BLaER1 (cell line): ENCODE data around the gene PLCG2.
A peak's percentile ranks its signal among the peaks of the same experiment; 100 is the strongest.
"Not testable (repeated sequence)": the region's sequence is repeated elsewhere in the genome, so short reads cannot be mapped to it uniquely, and the experiment has no call there.

Experiments used
- H3K27ac ChIP-seq: shearing (Covaris generic); formaldehyde crosslinking; 2 replicates; pipeline ENCODE4 v1.8.1; 2022
- H3K27me3 ChIP-seq: shearing (Covaris generic); formaldehyde crosslinking; 2 replicates; pipeline ENCODE4 v1.8.1; 2022
- H3K36me3 ChIP-seq: shearing (Covaris generic); formaldehyde crosslinking; 2 replicates; pipeline ENCODE4 v1.8.1; 2022
- H3K4me1 ChIP-seq: shearing (Covaris generic); formaldehyde crosslinking; 2 replicates; pipeline ENCODE4 v1.8.1; 2022
- H3K4me2 ChIP-seq: shearing (Covaris generic); formaldehyde crosslinking; 2 replicates; pipeline ENCODE4 v1.8.1; 2022
- H3K4me3 ChIP-seq: shearing (Covaris generic); formaldehyde crosslinking; 2 replicates; pipeline ENCODE4 v1.8.1; 2022
- H3K9ac ChIP-seq: shearing (Covaris generic); formaldehyde crosslinking; 2 replicates; pipeline ENCODE4 v1.8.1; 2022
- H3K9me3 ChIP-seq: shearing (Covaris generic); formaldehyde crosslinking; 2 replicates; pipeline ENCODE4 v1.8.1; 2022
- H4K20me1 ChIP-seq: shearing (Covaris generic); formaldehyde crosslinking; 2 replicates; pipeline ENCODE4 v1.8.1; 2022
- Cebpa-rat ChIP-seq: shearing (Covaris generic); IDR thresholded peaks from 2 replicates; pipeline ENCODE4 v1.8.1; 2022

PLCG2 gene

DNA sequence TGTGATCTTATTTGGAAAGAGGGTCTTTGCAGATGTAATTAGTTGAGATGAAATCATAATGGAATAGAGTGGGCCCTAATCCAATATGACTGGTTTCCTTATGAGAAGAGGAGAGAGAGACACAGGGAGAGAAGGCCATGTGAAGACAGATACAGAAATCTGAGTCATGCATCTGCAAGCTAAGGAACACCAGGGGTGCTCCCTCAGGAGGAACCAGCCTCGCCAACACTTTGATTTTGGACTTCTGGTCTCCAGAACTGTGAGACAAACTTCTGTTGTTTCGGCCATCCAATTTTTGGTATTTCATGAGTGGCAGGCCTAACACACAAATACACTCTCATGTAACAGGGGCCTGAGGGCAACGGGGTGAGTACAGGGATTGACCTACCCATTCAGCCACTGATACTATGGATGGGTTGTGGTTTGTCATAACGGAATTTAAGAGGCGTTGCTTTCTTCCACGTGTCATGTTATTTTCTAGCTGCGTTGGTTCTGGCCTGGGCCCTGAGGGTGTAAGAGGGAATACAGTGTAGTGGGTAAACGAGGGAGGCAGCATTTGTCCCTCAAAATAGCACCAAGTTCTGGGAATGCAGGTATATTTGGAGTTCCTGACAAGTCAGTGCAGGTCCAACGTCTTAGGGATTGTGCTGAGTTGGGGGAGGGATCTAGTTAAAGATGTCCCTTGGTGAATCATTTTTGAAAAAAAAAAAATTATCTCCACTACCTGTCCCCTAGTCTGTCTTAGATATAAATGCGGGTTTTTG, 17.7 kb downstream of the PLCG2 start:
- no peaks in the 10 kb centered on the region for H4K20me1 ChIP-seq
- H3K4me2 ChIP-seq: peak overlapping the region; percentile 91
- H3K36me3 ChIP-seq: peaks cover 23% of the 10 kb centered on the region
- H3K4me3 ChIP-seq: no peak overlapping the region
- H3K27me3 ChIP-seq: no peaks in the 10 kb centered on the region
- peak overlapping the region; percentile 13; the same call in 1 of the 2 replicates for H3K9ac ChIP-seq
- peaks cover 68% of the 10 kb centered on the region for H3K4me1 ChIP-seq
- H3K9me3 ChIP-seq: no peaks in the 10 kb centered on the region
- peak overlapping the region; percentile 86 for H3K27ac ChIP-seq
- no peak for TF ChIP-seq Cebpa-rat

DNA sequence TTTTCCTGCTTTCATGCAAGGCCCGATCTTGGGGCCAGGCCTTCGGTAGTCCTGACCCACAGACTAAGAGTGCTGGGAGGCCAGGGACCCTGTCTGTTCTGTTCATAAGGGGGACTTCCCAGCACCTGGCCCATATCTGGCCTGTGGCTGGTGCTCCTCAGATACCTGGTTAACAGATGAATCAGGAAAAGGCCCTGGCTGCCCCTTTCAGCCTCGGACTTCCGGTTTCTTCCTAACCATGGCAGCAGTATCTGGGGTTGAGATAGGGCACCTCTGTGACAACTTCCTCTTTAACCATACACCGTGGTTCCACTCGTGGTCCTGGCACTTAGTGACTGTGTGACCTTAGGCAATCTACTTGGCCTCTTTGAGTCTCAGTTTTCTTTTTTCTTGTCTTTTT, 18.4 kb downstream of the PLCG2 start:
- Histone ChIP-seq H3K9me3 (no peaks in the 10 kb centered on the region), H3K27me3 (no peaks in the 10 kb centered on the region), H3K36me3 (peaks cover 17% of the 10 kb centered on the region; the same call in 1 of the 2 replicates), H3K4me3 (no peak overlapping the region), H3K9ac (peak overlapping the region; percentile 13; the same call in 1 of the 2 replicates), H4K20me1 (no peaks in the 10 kb centered on the region), H3K4me1 (peaks cover 68% of the 10 kb centered on the region), H3K27ac (peak overlapping the region; percentile 86), H3K4me2 (peak overlapping the region; percentile 91)
- TF ChIP-seq Cebpa-rat: no peak

DNA sequence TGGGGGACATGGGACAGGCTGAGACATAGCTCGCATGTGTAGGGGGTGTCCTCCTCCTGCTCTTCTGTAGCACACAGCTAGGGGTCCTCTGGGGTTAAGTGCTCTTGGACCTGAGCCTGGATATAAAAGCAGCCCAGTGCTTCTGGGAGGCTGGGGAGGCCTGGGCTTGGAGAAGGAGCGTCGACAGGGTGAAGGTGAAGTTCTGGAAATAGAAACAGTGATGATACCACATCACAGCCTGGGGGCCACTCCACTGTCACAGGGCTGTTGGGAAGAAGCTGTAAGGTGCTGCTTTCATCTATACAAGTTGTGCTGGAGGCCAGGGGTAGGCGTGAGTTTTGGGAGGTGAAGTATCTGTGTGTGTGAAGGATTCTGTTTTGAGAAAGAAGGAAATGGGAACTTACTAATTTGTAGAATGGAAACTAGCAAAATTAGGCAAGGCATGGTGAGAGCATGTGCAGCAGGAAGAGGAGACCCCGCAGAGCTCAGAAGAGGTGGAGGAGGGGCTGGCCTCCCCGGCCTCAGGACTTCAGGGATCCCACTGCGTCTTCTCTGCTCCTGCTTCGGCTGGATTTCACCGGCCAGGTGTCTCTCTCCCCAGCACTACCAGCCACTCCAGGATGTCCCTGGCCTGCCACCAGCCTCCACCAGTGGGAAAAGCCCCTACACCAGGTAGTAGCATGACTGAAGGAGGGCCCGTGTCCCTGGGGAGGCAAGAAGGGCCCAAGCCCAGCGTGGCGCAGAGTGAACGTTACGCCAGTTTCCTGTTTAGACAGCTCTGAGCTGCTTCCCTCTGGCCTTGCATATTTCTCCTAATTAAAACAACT, 19.4 kb downstream of the PLCG2 start:
- H3K9me3 ChIP-seq: no peaks in the 10 kb centered on the region
- TF ChIP-seq Cebpa-rat: no peak
- H3K27me3 ChIP-seq: no peaks in the 10 kb centered on the region
- H3K9ac ChIP-seq: peak overlapping the region; percentile 58
- peaks cover 68% of the 10 kb centered on the region for H3K4me1 ChIP-seq
- peak overlapping the region; percentile 91 for H3K4me2 ChIP-seq
- peak overlapping the region; percentile 52 for H3K4me3 ChIP-seq
- no peaks in the 10 kb centered on the region for H4K20me1 ChIP-seq
- H3K36me3 ChIP-seq: peaks cover 6% of the 10 kb centered on the region; the same call in 1 of the 2 replicates
- H3K27ac ChIP-seq: peak overlapping the region; percentile 86

DNA sequence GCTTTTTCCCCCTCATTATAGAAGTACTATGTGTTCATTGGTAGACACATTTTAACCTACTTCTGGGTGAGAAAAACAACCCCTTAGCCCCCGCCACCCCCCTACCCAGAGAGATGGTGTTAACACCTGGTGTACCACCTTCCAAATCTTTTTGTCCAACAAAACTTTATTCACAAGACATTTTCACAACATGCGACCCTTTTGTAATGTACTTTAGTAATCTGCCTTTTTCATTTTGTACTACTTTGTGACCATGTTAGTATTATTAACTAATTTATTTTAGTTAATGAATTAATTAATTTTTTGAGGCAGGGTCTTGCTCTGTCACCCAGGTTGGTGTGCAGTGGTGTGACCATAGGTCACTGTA, 20.0 kb downstream of the PLCG2 start:
- Histone ChIP-seq H3K36me3 (peaks cover 4% of the 10 kb centered on the region; the same call in 1 of the 2 replicates), H3K4me3 (peak overlapping the region; percentile 52), H3K9ac (peak overlapping the region; percentile 58), H3K4me1 (peaks cover 73% of the 10 kb centered on the region), H3K27ac (peak overlapping the region; percentile 86), H3K27me3 (no peaks in the 10 kb centered on the region), H4K20me1 (no peaks in the 10 kb centered on the region), H3K4me2 (peak overlapping the region; percentile 91), H3K9me3 (peaks cover 4% of the 10 kb centered on the region)
- TF ChIP-seq Cebpa-rat: no peak

DNA sequence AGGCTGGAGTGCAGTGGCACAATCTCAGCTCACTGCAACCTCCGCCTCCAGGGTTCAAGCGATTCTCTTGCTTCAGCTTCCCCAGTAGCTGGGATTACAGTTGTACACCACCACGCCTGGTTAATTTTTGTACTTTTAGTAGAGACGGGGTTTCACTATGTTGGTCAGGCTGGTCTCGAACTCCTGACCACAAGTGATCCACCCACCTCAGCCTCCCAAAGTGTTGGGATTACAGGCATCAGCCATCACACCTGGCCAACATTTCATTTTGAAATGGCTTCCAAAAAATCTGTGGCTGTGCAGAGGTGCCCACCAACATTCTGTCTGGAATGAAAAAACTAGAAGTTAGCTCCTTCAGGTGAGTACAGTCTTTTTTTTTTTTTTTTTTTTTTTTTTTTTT, 22.6 kb downstream of the PLCG2 start:
- H3K4me1 ChIP-seq: peaks cover 82% of the 10 kb centered on the region
- not testable (repeated sequence) for H3K9me3 ChIP-seq, H3K4me3 ChIP-seq, H3K27ac ChIP-seq, H4K20me1 ChIP-seq, H3K9ac ChIP-seq, H3K36me3 ChIP-seq, H3K27me3 ChIP-seq, H3K4me2 ChIP-seq

DNA sequence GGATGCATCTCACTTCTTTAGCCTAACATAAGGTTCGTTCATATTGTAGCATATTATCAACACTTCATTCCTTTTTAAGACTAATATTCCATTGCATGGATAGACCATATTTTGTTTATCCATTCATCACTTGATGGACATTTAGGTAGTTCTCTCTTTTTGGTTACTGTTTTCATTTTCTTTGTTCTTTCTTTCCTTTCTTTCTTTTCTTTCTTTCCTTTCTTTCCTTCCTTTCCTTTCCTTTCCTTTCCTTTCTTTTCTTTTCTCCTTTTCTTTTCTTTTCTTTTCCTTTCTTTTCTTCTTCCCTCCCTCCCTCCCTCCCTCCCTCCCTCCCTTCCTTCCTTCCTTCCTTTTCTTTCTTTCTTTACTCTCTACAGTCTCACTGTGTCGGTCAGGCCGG, 24.2 kb downstream of the PLCG2 start:
- Histone ChIP-seq H4K20me1 (no peaks in the 10 kb centered on the region), H3K4me1 (peaks cover 82% of the 10 kb centered on the region), H3K27me3 (no peaks in the 10 kb centered on the region), H3K9me3 (peaks cover 9% of the 10 kb centered on the region), H3K27ac (no peak overlapping the region), H3K9ac (no peak overlapping the region), H3K4me2 (no peak overlapping the region), H3K4me3 (no peak overlapping the region), H3K36me3 (peaks cover 11% of the 10 kb centered on the region)
- TF ChIP-seq Cebpa-rat: no peak

GRCh38 chr16:81804134-81804610, 25.1 kb downstream of the PLCG2 start:
- no peak for TF ChIP-seq Cebpa-rat
- H3K9me3 ChIP-seq: peaks cover 9% of the 10 kb centered on the region
- no peaks in the 10 kb centered on the region for H3K27me3 ChIP-seq
- H3K9ac ChIP-seq: no peak overlapping the region
- H3K4me1 ChIP-seq: peaks cover 82% of the 10 kb centered on the region
- H4K20me1 ChIP-seq: no peaks in the 10 kb centered on the region
- peaks cover 11% of the 10 kb centered on the region for H3K36me3 ChIP-seq
- H3K27ac ChIP-seq: no peak overlapping the region
- H3K4me2 ChIP-seq: peak overlapping the region; percentile 42
- H3K4me3 ChIP-seq: no peak overlapping the region

- no peak overlapping the region for H3K4me3 ChIP-seq
- H3K36me3 ChIP-seq: peaks cover 7% of the 10 kb centered on the region
- TF ChIP-seq Cebpa-rat: no peak
- peak overlapping the region; percentile 27 for H3K4me2 ChIP-seq
- H3K27ac ChIP-seq: peak overlapping the region; percentile 29; the same call in 1 of the 2 replicates
- H3K4me1 ChIP-seq: peaks cover 78% of the 10 kb centered on the region
- no peak overlapping the region for H3K9ac ChIP-seq
- H4K20me1 ChIP-seq: no peaks in the 10 kb centered on the region
- no peaks in the 10 kb centered on the region for H3K27me3 ChIP-seq
- peaks cover 9% of the 10 kb centered on the region for H3K9me3 ChIP-seq
Measured at GRCh38 chr16:81806696-81807095, 27.6 kb downstream of the PLCG2 start.

- Histone ChIP-seq H4K20me1 (no peaks in the 10 kb centered on the region), H3K27me3 (no peaks in the 10 kb centered on the region), H3K9me3 (peaks cover 9% of the 10 kb centered on the region), H3K4me3 (no peak overlapping the region), H3K4me1 (peaks cover 76% of the 10 kb centered on the region), H3K36me3 (peaks cover 7% of the 10 kb centered on the region), H3K4me2 (peak overlapping the region; percentile 59), H3K27ac (peak overlapping the region; percentile 29; the same call in 1 of the 2 replicates), H3K9ac (no peak overlapping the region)
- no peak for TF ChIP-seq Cebpa-rat
Measured at GRCh38 chr16:81807767-81808358, 28.8 kb downstream of the PLCG2 start.
